PC-3 (cell line): ENCODE measurements around the gene ARHGAP6.

Experiments used
- CTCF ChIP-seq: fragments of 300-600 bp; sonication (generic); conservative IDR thresholded peaks from 2 replicates; pipeline ENCODE4 v1.5.1; 2017; ENCODE audit warnings: antibody characterized with exemption, low read depth, mild to moderate bottlenecking, low read length
- EZH2 ChIP-seq: fragments of 300-600 bp; sonication (generic); IDR thresholded peaks from one replicate; pipeline ENCODE4 v1.6.1; 2017; ENCODE audit warnings: antibody characterized with exemption, mild to moderate bottlenecking, low read length; ENCODE audit not compliant: unreplicated experiment
- EZH2phosphoT487 ChIP-seq: fragments of 300-600 bp; sonication (generic); IDR thresholded peaks from 2 replicates; pipeline ENCODE4 v1.6.1; 2018; ENCODE audit warnings: mild to moderate bottlenecking, antibody characterized with exemption, low read length, borderline replicate concordance

GRCh38 chrX:11269996-11270395 is 395.7 kb downstream of the ARHGAP6 start:
- TF ChIP-seq CTCF (no peak), EZH2 (no peak), EZH2phosphoT487 (no peak)
